ENCODE results near the gene TDRD7.

TDRD7 gene

DNA sequence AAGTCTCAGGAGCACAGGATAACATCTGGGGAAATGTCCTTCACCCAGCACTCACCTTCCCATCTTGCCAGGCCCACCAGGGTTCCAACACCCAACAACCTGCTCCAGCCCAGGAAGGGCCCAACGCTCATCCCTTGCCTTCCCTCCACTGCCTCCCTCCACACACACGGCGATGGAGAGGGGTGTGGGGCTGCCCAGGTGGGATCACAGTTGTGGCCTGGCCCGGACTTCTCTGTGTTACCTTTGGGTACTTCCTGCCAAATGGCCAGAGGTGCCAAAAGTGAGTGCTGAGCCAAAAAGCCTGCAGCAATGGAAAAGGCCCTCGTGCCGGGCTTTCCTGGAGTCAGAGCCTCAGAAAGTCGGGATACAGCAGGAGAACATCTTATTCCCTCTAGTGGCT, 15.6 kb upstream of the TDRD7 start:
- no peak for DNase-seq (ENCODE audit: low read depth)
- no peak overlapping the region for H3K4me3 ChIP-seq (ENCODE audit: low read depth, low read length)
- TF ChIP-seq, protein P1, sequence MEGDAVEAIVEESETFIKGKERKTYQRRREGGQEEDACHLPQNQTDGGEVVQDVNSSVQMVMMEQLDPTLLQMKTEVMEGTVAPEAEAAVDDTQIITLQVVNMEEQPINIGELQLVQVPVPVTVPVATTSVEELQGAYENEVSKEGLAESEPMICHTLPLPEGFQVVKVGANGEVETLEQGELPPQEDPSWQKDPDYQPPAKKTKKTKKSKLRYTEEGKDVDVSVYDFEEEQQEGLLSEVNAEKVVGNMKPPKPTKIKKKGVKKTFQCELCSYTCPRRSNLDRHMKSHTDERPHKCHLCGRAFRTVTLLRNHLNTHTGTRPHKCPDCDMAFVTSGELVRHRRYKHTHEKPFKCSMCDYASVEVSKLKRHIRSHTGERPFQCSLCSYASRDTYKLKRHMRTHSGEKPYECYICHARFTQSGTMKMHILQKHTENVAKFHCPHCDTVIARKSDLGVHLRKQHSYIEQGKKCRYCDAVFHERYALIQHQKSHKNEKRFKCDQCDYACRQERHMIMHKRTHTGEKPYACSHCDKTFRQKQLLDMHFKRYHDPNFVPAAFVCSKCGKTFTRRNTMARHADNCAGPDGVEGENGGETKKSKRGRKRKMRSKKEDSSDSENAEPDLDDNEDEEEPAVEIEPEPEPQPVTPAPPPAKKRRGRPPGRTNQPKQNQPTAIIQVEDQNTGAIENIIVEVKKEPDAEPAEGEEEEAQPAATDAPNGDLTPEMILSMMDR (conservative IDR thresholded peaks at IDR 0.05; ENCODE audit: low read depth, low read length) = no peak

- H3K4me3 ChIP-seq (ENCODE audit: low read depth, low read length) = no peak overlapping the region
- TF ChIP-seq, protein P1 (conservative IDR thresholded peaks at IDR 0.05; ENCODE audit: low read depth, low read length) = no peak
- DNase-seq (ENCODE audit: low read depth) = no peak
Measured at GRCh38 chr9:97397220-97397619, 14.7 kb upstream of the TDRD7 start.

DNA sequence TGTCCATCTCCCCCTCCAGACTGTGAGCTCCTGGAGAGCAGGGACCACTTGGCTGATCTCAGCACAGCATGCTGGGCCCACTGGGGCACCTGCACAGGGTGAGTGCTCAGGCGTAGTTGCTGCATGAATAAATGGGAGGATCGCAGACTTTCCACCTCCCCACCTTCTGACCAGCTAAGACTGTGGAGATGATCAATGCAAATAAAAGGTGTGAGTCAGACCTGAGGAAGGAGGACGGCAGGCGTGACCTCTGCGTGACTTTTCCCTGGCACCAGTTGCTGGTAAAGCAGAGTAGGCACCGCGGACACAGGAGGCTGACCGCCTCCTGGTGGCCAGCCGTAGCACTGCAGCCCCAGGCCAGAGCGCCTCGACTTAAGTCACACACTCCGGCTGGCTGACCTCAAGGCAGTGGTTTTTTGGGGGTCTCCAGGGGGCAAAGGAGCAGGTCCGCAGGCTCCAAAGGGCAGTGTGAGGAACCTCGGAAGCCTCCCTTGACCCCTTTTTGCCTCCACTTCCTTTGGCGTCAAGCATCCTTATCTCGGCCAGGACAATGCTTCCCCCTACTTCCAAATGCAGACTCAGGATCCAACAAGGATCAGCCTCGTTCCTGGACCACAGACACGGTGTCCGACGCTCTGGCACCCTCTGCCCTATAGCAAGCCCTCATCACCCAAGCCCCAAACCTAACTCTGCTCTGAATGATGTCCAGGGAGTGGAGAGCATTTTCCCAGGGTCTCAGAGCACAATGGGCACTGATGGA, 12.7 kb upstream of the TDRD7 start:
- peak; percentile 75 for DNase-seq (ENCODE audit: low read depth)
- TF ChIP-seq, protein P1 (conservative IDR thresholded peaks at IDR 0.05; ENCODE audit: low read depth, low read length) = peak; percentile 96
- H3K4me3 ChIP-seq (ENCODE audit: low read depth, low read length) = no peak overlapping the region

DNA sequence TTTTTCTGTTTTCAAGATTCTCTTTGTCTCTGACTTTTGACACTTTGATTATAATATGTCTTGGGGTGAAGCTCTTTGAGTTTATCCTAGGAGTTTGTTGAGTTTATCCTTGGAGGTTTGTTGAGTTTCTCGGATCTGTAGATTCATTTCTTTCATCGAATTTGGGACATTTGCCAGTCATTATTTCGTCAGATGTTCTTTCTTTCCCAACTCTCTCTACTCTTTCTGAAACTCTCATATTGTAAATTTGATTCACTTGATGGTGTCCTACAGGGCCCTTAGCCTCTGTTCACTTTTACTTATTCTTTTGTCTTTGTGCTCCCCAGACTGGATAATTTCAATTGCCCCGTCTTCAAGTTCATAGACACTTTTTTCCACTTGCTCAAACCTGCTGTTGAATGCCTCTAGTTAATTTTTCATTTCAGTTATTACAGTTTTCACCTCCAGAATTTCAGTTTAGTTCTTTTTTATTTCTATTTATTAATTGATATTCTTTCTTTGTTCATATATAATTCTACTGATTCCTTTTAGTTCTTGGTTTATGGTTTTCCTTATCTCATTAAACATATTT, 8.1 kb upstream of the TDRD7 start:
- H3K4me3 ChIP-seq (ENCODE audit: low read depth, low read length) = no peak overlapping the region
- TF ChIP-seq, protein P1 (conservative IDR thresholded peaks at IDR 0.05; ENCODE audit: low read depth, low read length) = no peak
- no peak for DNase-seq (ENCODE audit: low read depth)

DNA sequence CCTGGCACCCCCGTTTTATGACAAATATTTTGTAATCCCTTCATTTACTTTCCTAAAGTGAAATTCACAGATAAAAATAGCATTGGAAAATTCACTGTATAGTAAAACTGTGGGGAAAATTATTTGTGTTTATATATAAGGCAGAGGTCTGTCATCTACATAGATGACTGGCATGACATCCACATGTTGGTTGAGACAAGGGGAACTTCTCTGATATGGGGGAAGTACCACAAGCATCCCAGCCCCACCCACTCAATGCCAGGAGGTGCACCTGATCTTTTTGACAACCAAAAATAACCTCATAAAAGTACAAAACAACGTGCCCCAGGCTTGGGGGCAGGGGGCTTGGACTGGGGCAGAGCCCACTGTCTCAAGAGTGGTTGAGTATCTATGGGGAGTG, 6.3 kb upstream of the TDRD7 start:
- no peak overlapping the region for H3K4me3 ChIP-seq (ENCODE audit: low read depth, low read length)
- no peak for DNase-seq (ENCODE audit: low read depth)
- TF ChIP-seq, protein P1 (conservative IDR thresholded peaks at IDR 0.05; ENCODE audit: low read depth, low read length) = no peak

DNA sequence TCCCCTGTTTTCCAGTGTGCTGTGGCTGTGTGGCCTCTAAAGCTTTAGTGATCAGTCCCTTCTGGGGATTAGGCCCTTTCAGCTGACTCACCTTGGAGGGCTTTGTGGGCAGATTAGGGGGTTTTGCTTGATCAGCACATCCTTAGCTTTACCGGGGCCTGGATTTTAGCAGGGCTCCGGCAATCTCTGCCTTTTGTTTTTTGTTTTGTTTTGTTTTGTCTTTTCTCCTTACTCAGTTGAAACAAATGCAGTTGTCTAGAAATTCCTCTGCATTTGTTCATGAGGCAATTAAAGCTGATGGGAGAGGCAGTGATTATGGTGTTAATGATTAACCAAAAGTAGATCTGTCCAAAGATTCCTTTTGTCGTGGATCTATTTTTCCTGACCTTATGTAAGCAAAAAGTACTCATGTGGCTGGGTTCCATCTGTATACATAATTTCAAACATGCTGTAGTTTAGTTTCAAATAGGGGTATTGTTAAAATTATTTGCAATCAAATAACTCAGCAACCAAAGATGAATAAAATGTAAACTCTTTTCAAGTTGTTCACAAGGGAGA, 5.2 kb upstream of the TDRD7 start:
- DNase-seq (ENCODE audit: low read depth) = no peak
- H3K4me3 ChIP-seq (ENCODE audit: low read depth, low read length) = no peak overlapping the region
- TF ChIP-seq, protein P1 (conservative IDR thresholded peaks at IDR 0.05; ENCODE audit: low read depth, low read length) = no peak

Measured in choroid plexus epithelial cell (primary cell).